ENCODE data around the gene PSAP. TPM values are rescaled to one million over a fixed set of nuclear protein-coding genes. Genes with fewer than 3 reads are reported as not detected.

The PSAP gene
- total RNA-seq, 1 donor from 2014 or later, result 1,262 TPM

DNA sequence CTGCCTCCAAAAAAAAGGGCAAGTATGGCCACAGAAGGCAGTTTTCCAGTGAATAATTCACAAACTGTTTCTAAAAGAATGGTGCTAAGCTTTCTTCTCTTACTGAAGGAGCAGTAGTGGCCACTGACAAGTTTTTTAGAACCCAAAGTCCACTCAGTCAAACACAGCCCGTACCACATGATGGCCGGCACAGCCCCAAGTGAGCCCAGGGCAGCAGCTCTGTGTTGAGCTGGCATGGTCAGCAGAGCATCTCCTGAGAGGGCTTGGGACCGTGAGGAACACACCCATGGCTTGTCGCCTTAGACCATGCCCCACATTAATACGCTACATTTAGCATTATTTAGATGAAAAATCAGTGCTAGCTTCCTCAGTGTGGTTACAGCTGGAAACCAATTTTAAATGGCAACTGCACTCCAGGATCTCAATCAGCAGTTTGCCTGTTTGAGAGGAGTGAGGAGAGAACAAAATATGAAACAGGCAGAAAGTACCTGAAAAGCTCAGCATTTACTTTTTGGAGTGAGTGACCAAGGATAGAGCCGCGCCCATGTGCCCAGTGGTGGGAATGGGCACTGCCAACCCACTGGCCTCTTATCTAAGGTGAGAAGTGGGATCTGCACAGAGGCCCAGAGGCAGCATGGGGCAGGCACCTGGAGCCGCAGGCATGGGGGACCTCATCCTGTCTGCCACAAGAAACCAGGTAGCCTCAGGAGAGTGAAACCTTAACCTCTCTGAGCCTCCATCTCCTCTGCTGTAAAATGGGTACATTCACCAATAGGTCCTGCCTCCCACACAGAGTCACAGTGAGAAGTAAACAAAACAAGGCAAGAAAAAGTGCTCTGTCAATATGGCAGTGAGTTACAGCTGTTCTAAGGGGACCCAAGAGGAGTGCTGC, 17.4 kb downstream of the PSAP start:
- Mint-ChIP-seq H3K27ac (ENCODE audit: unreplicated experiment) (no peak overlapping the region), H3K36me3 (ENCODE audit: unreplicated experiment) (peaks cover 32% of the 10 kb centered on the region), H3K9me3 (ENCODE audit: unreplicated experiment) (no peaks in the 10 kb centered on the region), H3K4me1 (ENCODE audit: unreplicated experiment) (peaks cover 44% of the 10 kb centered on the region), H3K27me3 (ENCODE audit: unreplicated experiment) (no peaks in the 10 kb centered on the region), H3K4me3 (ENCODE audit: unreplicated experiment) (no peak overlapping the region)
- TF ChIP-seq, protein P1, sequence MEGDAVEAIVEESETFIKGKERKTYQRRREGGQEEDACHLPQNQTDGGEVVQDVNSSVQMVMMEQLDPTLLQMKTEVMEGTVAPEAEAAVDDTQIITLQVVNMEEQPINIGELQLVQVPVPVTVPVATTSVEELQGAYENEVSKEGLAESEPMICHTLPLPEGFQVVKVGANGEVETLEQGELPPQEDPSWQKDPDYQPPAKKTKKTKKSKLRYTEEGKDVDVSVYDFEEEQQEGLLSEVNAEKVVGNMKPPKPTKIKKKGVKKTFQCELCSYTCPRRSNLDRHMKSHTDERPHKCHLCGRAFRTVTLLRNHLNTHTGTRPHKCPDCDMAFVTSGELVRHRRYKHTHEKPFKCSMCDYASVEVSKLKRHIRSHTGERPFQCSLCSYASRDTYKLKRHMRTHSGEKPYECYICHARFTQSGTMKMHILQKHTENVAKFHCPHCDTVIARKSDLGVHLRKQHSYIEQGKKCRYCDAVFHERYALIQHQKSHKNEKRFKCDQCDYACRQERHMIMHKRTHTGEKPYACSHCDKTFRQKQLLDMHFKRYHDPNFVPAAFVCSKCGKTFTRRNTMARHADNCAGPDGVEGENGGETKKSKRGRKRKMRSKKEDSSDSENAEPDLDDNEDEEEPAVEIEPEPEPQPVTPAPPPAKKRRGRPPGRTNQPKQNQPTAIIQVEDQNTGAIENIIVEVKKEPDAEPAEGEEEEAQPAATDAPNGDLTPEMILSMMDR (IDR thresholded peaks at IDR 0.05), result no peak
- DNase-seq (ENCODE audit: extremely low spot score, unreplicated experiment), result no peak

DNA sequence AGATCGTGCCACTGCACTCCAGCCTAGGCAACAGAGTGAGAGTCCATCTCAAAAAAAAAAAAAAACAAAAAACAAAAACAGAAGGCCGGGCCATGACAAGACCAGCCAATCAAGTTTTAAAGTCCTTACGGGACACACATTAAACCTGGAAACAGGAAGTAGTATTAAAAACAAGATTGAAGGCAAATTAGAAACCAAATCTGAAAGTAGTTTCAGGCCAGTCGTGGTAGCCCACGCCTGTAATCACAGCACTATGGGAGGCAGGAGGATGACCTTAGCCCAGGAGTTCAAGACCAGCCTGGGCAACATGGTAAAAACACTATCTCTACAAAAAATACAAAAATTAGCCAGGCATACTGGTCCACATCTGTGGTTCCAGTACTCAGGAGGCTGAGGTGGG, 18.1 kb downstream of the PSAP start:
- TF ChIP-seq, protein P1 (IDR thresholded peaks at IDR 0.05), result no peak
- no peaks in the 10 kb centered on the region for H3K9me3 Mint-ChIP-seq (ENCODE audit: unreplicated experiment)
- no peaks in the 10 kb centered on the region for H3K27me3 Mint-ChIP-seq (ENCODE audit: unreplicated experiment)
- H3K36me3 Mint-ChIP-seq (ENCODE audit: unreplicated experiment), result peaks cover 32% of the 10 kb centered on the region
- H3K4me3 Mint-ChIP-seq (ENCODE audit: unreplicated experiment), result no peak overlapping the region
- H3K27ac Mint-ChIP-seq (ENCODE audit: unreplicated experiment), result no peak overlapping the region
- no peak for DNase-seq (ENCODE audit: extremely low spot score, unreplicated experiment)
- peaks cover 37% of the 10 kb centered on the region for H3K4me1 Mint-ChIP-seq (ENCODE audit: unreplicated experiment)

GRCh38 chr10:71831646-71832552, 19.2 kb downstream of the PSAP start:
- DNase-seq (ENCODE audit: extremely low spot score, unreplicated experiment), result no peak
- no peak overlapping the region for H3K4me3 Mint-ChIP-seq (ENCODE audit: unreplicated experiment)
- TF ChIP-seq, protein P1 (IDR thresholded peaks at IDR 0.05), result no peak
- peaks cover 26% of the 10 kb centered on the region for H3K4me1 Mint-ChIP-seq (ENCODE audit: unreplicated experiment)
- no peak overlapping the region for H3K27ac Mint-ChIP-seq (ENCODE audit: unreplicated experiment)
- H3K27me3 Mint-ChIP-seq (ENCODE audit: unreplicated experiment), result no peaks in the 10 kb centered on the region
- H3K36me3 Mint-ChIP-seq (ENCODE audit: unreplicated experiment), result peaks cover 35% of the 10 kb centered on the region
- H3K9me3 Mint-ChIP-seq (ENCODE audit: unreplicated experiment), result no peaks in the 10 kb centered on the region

DNA sequence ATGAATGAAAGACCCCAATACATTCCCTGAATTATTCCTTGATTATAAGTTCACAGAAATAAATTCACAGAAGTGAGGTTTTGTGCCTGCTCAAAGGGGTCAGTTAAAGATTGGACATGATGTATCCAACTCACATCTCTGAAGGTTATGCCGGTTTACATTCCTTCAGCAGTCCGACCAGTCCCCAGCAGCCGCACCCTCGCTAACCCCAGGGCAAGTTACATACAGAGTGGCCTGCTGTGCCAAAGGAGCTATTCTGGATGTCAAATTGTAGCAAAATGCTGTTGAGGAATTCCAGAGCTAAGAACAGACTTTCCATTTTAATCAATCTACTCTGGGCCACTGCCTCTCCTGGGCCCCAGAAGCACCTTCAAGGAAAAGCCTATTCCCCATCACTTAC, 20.3 kb downstream of the PSAP start:
- no peak for DNase-seq (ENCODE audit: extremely low spot score, unreplicated experiment)
- H3K4me1 Mint-ChIP-seq (ENCODE audit: unreplicated experiment), result peaks cover 15% of the 10 kb centered on the region
- no peaks in the 10 kb centered on the region for H3K27me3 Mint-ChIP-seq (ENCODE audit: unreplicated experiment)
- TF ChIP-seq, protein P1 (IDR thresholded peaks at IDR 0.05), result no peak
- H3K27ac Mint-ChIP-seq (ENCODE audit: unreplicated experiment), result no peak overlapping the region
- no peak overlapping the region for H3K4me3 Mint-ChIP-seq (ENCODE audit: unreplicated experiment)
- no peaks in the 10 kb centered on the region for H3K9me3 Mint-ChIP-seq (ENCODE audit: unreplicated experiment)
- H3K36me3 Mint-ChIP-seq (ENCODE audit: unreplicated experiment), result peaks cover 44% of the 10 kb centered on the region

GRCh38 chr10:71829896-71830295, 21.2 kb downstream of the PSAP start:
- no peak for DNase-seq (ENCODE audit: extremely low spot score, unreplicated experiment)
- Mint-ChIP-seq H3K27ac (ENCODE audit: unreplicated experiment) (no peak overlapping the region), H3K36me3 (ENCODE audit: unreplicated experiment) (peaks cover 50% of the 10 kb centered on the region), H3K27me3 (ENCODE audit: unreplicated experiment) (no peaks in the 10 kb centered on the region), H3K4me1 (ENCODE audit: unreplicated experiment) (peaks cover 10% of the 10 kb centered on the region), H3K9me3 (ENCODE audit: unreplicated experiment) (no peaks in the 10 kb centered on the region), H3K4me3 (ENCODE audit: unreplicated experiment) (no peak overlapping the region)
- TF ChIP-seq, protein P1 (IDR thresholded peaks at IDR 0.05), result no peak

Data from osteocyte (in vitro differentiated cells).